Measurements from ENCODE around the gene MRGPRG. TPM values are rescaled to one million over a fixed set of nuclear protein-coding genes. Genes with fewer than 3 reads are reported as not detected.

The MRGPRG gene
- total RNA-seq, 2 experiments from 2014 or later = not detected

- POLR2A ChIA-PET = no interaction called here
- no peaks in the 10 kb centered on the region for H3K79me2 ChIP-seq (ENCODE audit: insufficient read depth, low read depth, low read length)
- DNase-seq (ENCODE audit: low spot score) = no peak
Observed at GRCh38 chr11:3219281-3219892, 774 bp upstream of the MRGPRG start.

GRCh38 chr11:3217818-3218482 lies 663 bp downstream of the MRGPRG start:
- Histone ChIP-seq H3K36me3 (ENCODE audit: insufficient read depth, low read length) (no peaks in the 10 kb centered on the region), H3K4me3 (ENCODE audit: low read depth, low read length, poor library complexity, severe bottlenecking) (no peak overlapping the region), H3K27ac (ENCODE audit: low read depth, low read length, poor library complexity, severe bottlenecking) (no peak overlapping the region), H4K20me1 (ENCODE audit: insufficient read depth, low read length) (no peaks in the 10 kb centered on the region), H3K9me3 (ENCODE audit: low read length) (no peaks in the 10 kb centered on the region), H2AFZ (ENCODE audit: low read length) (no peak overlapping the region), H3K4me1 (ENCODE audit: insufficient read depth, low read length, poor library complexity, severe bottlenecking) (no peaks in the 10 kb centered on the region), H3K9me2 (ENCODE audit: insufficient read depth, low read length) (no peaks in the 10 kb centered on the region), H3K79me2 (ENCODE audit: insufficient read depth, low read depth, low read length) (no peaks in the 10 kb centered on the region), H3K4me2 (ENCODE audit: low read length) (no peak overlapping the region)
- TF ChIP-seq CTCF (conservative IDR thresholded peaks at IDR 0.05; ENCODE audit: low read length) (no peak), EZH2phosphoT487 (IDR thresholded peaks at IDR 0.05; ENCODE audit: borderline replicate concordance, low read depth, low read length) (no peak)
- ChIA-PET CTCF (ENCODE audit: unreplicated experiment) (no interaction called here), POLR2A (no interaction called here)
- no TSS peak for BruUV-seq (replicated peaks)
- intact Hi-C loops (cut with micrococcal nuclease; ENCODE audit: unreplicated experiment) = loop anchor here (1.0 to 2.0 kb wide), 3 partner anchors 108 to 191 kb away; no protein-coding TSS in a partner anchor
- no peak for DNase-seq (ENCODE audit: low spot score)

More at GRCh38 chr11:3219281-3219892, 774 bp upstream of the MRGPRG start:
- Histone ChIP-seq H3K27ac (ENCODE audit: low read depth, low read length, poor library complexity, severe bottlenecking) (no peak overlapping the region), H2AFZ (ENCODE audit: low read length) (no peak overlapping the region), H3K4me3 (ENCODE audit: low read depth, low read length, poor library complexity, severe bottlenecking) (no peak overlapping the region), H3K36me3 (ENCODE audit: insufficient read depth, low read length) (no peaks in the 10 kb centered on the region), H3K4me1 (ENCODE audit: insufficient read depth, low read length, poor library complexity, severe bottlenecking) (no peaks in the 10 kb centered on the region), H4K20me1 (ENCODE audit: insufficient read depth, low read length) (no peaks in the 10 kb centered on the region), H3K9me2 (ENCODE audit: insufficient read depth, low read length) (no peaks in the 10 kb centered on the region), H3K4me2 (ENCODE audit: low read length) (no peak overlapping the region), H3K9me3 (ENCODE audit: low read length) (no peaks in the 10 kb centered on the region)
- CTCF ChIA-PET (ENCODE audit: unreplicated experiment) = no interaction called here
- no peak for TF ChIP-seq EZH2phosphoT487 (IDR thresholded peaks at IDR 0.05; ENCODE audit: borderline replicate concordance, low read depth, low read length)
- TF ChIP-seq CTCF (conservative IDR thresholded peaks at IDR 0.05; ENCODE audit: low read length) = no peak
- BruUV-seq (replicated peaks) = no TSS peak
- intact Hi-C loops (cut with micrococcal nuclease; ENCODE audit: unreplicated experiment) = no loop called here

- no peak for DNase-seq (ENCODE audit: low spot score)
- intact Hi-C loops (cut with micrococcal nuclease; ENCODE audit: unreplicated experiment) = loop anchor here (2.0 kb wide), 1 partner anchor 193 kb away; no protein-coding TSS in a partner anchor
- BruUV-seq (replicated peaks) = no TSS peak
- POLR2A ChIA-PET = no interaction called here
- TF ChIP-seq CTCF (conservative IDR thresholded peaks at IDR 0.05; ENCODE audit: low read length) (no peak), EZH2phosphoT487 (IDR thresholded peaks at IDR 0.05; ENCODE audit: borderline replicate concordance, low read depth, low read length) (no peak)
- Histone ChIP-seq H2AFZ (ENCODE audit: low read length) (no peak overlapping the region), H3K27ac (ENCODE audit: low read depth, low read length, poor library complexity, severe bottlenecking) (no peak overlapping the region), H3K79me2 (ENCODE audit: insufficient read depth, low read depth, low read length) (no peaks in the 10 kb centered on the region), H4K20me1 (ENCODE audit: insufficient read depth, low read length) (no peaks in the 10 kb centered on the region), H3K9me2 (ENCODE audit: insufficient read depth, low read length) (no peaks in the 10 kb centered on the region), H3K4me1 (ENCODE audit: insufficient read depth, low read length, poor library complexity, severe bottlenecking) (no peaks in the 10 kb centered on the region), H3K9me3 (ENCODE audit: low read length) (no peaks in the 10 kb centered on the region), H3K36me3 (ENCODE audit: insufficient read depth, low read length) (no peaks in the 10 kb centered on the region), H3K4me2 (ENCODE audit: low read length) (no peak overlapping the region), H3K4me3 (ENCODE audit: low read depth, low read length, poor library complexity, severe bottlenecking) (no peak overlapping the region)
- CTCF ChIA-PET (ENCODE audit: unreplicated experiment) = no interaction called here
Observed at GRCh38 chr11:3216027-3216525, 2.5 kb downstream of the MRGPRG start.
